GM23338 (cell line): ENCODE data around the gene IGF1.

ENCODE experiments used
- CREB1 ChIP-seq: fragments of 250-450 bp; sonication (Bioruptor Pico); IDR thresholded peaks from 2 replicates; pipeline ENCODE4 v1.5.0; 2020; ENCODE audit warnings: low read depth, mild to moderate bottlenecking, moderate library complexity
- TF ChIP-seq, protein P1 (sequence below), 2 experiments: fragments of 200-600 bp in 1 of 2; sonication (generic) in 1 of 2; conservative IDR thresholded peaks; 2 replicates each; pipeline versions ENCODE4 v1.5.1 to v1.6.1; 2016 to 2017; ENCODE audit warnings: antibody characterized with exemption in 2 of 2, low read depth in 2 of 2, mild to moderate bottlenecking in 2 of 2, moderate library complexity in 1 of 2

DNA sequence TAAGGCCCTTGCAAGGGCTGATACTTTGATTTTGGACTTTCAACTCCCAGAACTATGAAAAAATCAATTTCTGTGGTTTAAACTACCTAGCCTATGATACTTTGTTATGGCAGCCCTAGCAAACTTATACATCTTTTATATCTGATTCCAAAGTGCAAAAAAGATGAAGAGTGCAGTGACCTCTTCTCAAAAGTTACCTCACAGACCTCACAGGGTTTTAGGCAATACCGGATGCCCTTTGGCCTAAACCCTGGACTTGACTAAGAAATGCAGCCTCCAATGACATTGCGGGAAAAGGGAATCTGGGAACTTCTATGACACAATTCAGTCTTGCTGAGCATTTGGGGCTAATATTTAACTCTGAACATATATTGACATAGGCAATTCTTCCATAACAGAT is 63.3 kb downstream of the IGF1 start:
- no peak for TF ChIP-seq CREB1 (CRISPR knock-in tag)
- TF ChIP-seq, protein P1, sequence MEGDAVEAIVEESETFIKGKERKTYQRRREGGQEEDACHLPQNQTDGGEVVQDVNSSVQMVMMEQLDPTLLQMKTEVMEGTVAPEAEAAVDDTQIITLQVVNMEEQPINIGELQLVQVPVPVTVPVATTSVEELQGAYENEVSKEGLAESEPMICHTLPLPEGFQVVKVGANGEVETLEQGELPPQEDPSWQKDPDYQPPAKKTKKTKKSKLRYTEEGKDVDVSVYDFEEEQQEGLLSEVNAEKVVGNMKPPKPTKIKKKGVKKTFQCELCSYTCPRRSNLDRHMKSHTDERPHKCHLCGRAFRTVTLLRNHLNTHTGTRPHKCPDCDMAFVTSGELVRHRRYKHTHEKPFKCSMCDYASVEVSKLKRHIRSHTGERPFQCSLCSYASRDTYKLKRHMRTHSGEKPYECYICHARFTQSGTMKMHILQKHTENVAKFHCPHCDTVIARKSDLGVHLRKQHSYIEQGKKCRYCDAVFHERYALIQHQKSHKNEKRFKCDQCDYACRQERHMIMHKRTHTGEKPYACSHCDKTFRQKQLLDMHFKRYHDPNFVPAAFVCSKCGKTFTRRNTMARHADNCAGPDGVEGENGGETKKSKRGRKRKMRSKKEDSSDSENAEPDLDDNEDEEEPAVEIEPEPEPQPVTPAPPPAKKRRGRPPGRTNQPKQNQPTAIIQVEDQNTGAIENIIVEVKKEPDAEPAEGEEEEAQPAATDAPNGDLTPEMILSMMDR (conservative IDR thresholded peaks at IDR 0.05; ENCODE audit: low read depth in 2 of 2): no peak
